Non-pigmented ciliary epithelial cell (primary cell): ENCODE measurements around the gene NPR1.
"Not testable (repeated sequence)": the region's sequence is repeated elsewhere in the genome, so short reads cannot be mapped to it uniquely, and the experiment has no call there.

Source experiments
- DNase-seq: peaks from one replicate; pipeline ENCODE4 v3.0.0-alpha.2; 2010; ENCODE audit warnings: low read depth

The NPR1 gene

DNA sequence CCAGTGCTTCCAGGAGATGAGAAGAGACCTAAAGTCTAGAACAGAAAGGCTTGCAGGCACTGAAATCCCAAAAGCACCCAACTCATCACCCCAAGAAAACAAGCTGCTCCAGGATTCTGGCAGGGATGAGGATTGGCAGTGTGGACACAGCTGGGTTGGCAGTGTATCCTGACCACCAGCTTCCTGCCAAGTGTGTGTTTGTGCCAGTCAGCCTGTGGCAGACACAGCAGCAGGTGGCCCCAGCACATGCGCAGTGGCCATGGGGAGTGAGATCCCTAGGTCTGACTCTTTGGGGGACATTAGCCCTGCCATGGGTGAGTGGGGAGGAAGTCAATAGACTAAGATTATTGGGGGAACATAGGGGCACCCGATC is 28.6 kb upstream of the NPR1 start:
- no peak for DNase-seq

- DNase-seq = no peak
These were observed 26.7 kb upstream of the NPR1 start for GRCh38 chr1:153651771-153652170.

DNA sequence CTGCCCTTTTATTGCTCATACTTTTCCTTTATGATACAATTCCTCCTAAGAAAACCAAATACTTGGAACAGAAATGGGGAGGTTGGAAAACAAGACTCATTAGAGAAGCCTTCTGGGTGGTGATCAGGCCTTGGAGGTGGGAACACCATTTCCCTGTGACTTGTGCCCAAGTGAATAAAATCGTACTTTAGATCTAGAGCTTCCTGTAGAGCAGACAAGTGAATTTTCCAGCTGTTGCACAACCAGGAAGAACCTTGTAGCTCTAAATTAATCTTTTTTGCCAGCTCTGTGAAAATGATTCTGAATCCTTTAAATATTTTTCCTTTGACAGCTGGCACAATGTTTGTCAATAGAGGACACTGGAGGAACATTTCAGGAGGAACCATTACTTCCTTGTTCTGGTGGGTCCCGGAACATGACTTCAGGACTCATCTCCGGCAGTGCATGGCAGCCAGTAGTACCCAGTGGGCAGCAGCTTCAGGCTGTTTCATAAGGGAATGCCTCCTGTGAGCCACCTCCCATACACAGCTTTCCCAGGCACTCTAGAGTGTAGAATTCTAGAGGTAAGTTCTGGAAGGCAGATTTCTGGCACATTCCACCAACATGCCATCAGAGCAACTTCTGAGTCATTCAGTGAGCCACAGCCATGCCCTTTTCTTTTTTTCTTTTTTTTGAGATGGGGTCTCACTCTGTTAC is 25.5 kb upstream of the NPR1 start:
- no peak for DNase-seq

- no peak for DNase-seq
These were observed 23.2 kb upstream of the NPR1 start for GRCh38 chr1:153655333-153655732.

GRCh38 chr1:153658400-153659174 is 19.9 kb upstream of the NPR1 start, which contains the start of gene SNAPIN:
Gene SNAPIN, plus strand, starts transcription at chr1:153658703. Its CDS starts 41 bp downstream, at chr1:153658744.
- no peak for DNase-seq

GRCh38 chr1:153659175-153659534 is 19.3 kb upstream of the NPR1 start:
- DNase-seq = no peak

GRCh38 chr1:153659656-153660055 is 18.8 kb upstream of the NPR1 start:
- DNase-seq = no peak

GRCh38 chr1:153661111-153661708 is 17.3 kb upstream of the NPR1 start:
- no peak for DNase-seq

GRCh38 chr1:153662269-153662668 is 16.2 kb upstream of the NPR1 start:
- no peak for DNase-seq

- DNase-seq = no peak
These were observed 15.3 kb upstream of the NPR1 start for GRCh38 chr1:153663211-153663610.

DNA sequence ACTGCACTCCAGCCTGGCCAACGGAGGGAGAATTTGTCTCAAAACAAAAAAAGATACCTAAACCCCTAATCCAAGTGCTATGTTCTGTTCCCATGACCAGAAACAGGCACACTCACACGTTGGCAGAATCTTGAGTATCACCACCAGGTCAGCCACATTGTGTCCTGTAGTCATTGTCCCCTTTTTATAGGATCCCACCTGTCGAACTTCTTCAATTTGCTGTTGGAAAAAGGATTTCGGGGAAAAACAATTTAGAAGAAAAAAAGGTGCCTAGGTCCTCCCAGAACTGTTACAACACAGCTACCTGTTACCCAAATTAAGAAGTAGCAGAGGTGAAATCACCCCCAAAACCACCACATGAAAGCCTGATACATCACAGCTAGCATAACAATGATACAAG is 11.0 kb upstream of the NPR1 start:
- no peak for DNase-seq

DNA sequence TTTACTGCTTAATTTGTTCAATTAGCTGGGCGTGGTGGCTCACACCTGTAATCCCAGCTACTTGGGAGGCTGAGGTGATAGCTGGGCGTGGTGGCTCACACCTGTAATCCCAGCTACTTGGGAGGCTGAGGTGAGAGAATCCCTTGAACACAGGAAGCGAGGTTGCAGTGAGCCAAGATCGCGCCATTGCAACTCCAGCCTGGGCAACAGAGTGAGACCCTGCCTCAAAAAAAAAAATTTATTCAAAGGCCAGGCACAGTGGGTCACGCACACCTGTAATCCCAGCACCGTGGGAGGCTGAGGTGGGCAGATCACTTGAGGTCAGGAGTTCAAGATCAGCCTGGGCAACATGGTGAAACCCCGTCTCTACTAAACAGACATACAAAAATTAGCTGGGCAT is 9.8 kb upstream of the NPR1 start:
- DNase-seq = not testable (repeated sequence)

- DNase-seq = no peak
These were observed 8.9 kb upstream of the NPR1 start for GRCh38 chr1:153669606-153670005.

DNA sequence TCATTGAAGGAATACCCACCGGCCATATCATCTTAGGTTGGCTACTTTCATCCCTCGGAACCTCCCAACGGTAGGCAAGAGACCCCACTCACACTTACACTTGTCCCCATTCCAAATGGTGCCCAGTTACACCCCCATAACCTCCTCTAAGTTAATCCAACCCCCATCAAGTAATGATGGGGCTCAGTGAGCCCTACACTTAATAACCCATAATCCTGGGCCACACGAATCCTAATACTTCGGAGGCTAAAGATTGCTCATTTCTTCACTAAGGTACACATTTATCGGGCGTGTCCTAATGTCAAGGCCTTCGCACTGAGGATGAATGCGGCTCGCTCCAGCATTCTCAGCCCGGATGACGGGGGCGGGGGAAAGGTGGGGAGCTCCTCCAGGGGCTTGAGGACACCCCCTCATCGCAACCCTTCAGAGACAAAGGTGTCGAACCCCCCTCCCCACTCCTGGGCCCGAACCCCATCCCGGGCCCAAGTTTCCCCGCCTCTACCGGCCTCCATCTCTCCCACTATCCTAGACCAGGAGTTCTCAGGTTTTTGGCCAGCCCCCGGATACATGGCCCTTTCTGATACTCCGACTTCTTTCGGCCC is 8.1 kb upstream of the NPR1 start:
- no peak for DNase-seq

DNA sequence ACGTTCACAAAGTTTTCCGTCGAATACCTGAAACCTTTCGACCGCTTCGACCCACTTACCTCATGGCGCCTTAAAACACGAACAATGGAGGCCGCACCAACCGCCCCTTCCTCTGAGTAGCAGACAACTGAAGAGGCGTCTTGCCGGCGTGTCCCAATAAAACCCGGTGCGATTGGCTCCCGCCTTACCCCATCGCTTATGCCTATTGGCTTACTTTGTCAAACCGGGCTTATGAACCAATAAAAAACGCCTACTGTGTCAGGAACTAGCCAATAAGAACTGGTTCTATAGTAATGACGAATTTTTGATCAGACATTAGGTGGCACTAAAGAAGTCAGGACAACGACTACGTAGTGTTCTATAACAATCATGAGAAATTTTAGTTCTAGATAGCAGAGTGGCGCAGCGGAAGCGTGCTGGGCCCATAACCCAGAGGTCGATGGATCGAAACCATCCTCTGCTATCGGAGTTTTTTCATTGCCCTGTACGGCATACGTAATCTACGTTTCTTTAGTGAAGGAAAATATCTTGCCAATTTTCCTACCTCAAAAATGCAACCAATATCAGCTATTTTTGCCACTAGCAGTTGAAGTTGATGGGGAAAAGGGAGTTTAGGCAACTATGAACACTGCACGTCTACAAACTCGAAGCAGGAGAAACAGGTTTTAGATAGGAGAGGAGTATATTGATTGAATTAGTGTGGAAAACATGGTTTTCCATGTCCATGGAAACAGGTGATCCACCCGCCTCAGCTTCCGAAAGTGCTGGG is 7.4 kb upstream of the NPR1 start, which contains the start of gene ILF2:
Gene ILF2, minus strand, starts transcription at position 135 of the 769 bp plus-strand sequence. Its CDS starts 71 bp downstream, at position 64.
- DNase-seq = peak; percentile 99

DNA sequence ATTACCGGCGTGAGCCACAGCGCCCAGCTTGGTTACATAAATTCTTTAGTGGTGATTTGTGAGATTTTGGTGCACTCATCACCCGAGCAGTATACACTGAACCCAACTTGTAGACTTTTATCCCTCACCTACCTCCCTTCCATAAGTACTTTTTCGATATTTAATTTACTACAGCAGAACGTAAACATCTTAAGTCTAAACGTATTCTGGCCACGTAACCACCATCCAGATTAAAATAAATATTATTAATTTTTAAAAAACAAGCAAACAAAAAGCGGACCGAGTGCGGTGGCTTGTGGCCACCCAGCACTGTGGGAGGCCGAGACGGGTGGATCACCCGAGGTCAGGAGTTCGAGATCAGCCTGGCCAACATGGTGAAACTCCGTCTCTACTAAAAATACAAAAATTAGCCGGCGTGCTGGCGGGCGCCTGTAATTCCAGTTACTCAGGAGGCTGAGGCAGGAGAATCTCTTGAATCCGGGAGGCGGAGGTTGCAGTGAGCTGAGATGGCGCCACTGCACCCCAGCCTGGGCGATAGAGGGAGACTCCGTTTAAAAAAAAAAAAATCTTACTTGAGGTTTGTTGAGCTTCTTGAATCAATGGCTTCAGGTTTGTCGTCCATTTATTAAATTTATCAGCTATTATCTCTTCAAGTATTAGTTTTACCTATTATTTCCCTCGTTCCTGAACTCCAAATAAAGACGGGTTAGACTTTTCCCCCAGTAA is 6.7 kb upstream of the NPR1 start:
- not testable (repeated sequence) for DNase-seq

DNA sequence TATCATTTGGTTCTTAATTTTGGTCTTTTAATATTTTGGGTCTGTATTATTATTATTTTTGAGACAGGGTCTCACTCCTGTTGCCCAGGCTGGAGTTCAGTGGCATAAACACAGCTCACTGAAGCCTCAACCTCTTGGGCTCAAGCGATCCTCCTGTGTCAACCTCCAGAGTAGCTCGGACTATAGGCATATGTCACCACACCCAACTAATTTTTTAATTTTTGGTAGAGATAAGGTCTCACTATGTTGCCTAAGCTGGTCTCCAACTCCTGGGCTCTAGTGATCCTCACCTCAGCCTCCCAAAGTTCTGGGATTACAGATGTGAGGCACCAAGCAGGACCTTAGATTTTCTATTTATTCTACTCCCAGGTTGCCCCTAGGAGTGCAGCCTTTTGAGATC is 5.0 kb upstream of the NPR1 start:
- DNase-seq = no peak

GRCh38 chr1:153677718-153678518 is 570 bp upstream of the NPR1 start:
- DNase-seq = no peak

DNA sequence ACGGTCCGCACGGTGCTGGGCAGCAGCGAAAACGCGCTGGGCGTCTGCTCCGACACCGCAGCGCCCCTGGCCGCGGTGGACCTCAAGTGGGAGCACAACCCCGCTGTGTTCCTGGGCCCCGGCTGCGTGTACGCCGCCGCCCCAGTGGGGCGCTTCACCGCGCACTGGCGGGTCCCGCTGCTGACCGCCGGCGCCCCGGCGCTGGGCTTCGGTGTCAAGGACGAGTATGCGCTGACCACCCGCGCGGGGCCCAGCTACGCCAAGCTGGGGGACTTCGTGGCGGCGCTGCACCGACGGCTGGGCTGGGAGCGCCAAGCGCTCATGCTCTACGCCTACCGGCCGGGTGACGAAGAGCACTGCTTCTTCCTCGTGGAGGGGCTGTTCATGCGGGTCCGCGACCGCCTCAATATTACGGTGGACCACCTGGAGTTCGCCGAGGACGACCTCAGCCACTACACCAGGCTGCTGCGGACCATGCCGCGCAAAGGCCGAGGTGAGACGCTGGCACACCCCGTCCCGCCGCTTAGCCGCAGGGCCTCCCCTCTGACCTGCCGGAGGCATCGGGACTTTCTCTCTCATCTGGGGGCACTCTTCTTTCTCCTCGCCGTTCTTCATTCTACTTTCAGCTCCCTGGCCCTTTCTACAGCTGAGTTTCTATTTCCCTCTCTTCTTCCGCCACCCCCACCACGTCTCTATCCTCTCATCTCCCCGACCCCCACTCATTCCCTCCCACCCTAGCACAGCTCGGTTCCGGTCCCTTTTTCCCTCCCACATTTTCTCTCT is 1.0 kb downstream of the NPR1 start:
- no peak for DNase-seq

DNA sequence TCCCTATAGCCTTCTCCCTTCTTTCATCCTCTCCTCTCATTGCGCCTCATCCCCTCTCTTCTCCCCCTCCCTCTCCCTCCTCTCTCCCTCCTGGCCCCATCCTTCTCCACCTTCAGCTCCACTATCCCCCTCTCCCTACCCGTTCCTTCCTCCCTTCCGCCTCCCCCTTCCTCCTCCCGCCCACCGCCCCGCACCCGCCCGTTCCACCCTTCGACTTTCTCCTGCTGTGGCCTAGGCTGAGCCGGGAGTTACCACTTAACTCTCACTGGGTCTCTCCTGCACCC is 1.6 kb downstream of the NPR1 start:
- no peak for DNase-seq
